ENCODE measurements around the gene LRRC32.
A peak's percentile ranks its signal among the peaks of the same experiment; 100 is the strongest.

The LRRC32 gene

DNA sequence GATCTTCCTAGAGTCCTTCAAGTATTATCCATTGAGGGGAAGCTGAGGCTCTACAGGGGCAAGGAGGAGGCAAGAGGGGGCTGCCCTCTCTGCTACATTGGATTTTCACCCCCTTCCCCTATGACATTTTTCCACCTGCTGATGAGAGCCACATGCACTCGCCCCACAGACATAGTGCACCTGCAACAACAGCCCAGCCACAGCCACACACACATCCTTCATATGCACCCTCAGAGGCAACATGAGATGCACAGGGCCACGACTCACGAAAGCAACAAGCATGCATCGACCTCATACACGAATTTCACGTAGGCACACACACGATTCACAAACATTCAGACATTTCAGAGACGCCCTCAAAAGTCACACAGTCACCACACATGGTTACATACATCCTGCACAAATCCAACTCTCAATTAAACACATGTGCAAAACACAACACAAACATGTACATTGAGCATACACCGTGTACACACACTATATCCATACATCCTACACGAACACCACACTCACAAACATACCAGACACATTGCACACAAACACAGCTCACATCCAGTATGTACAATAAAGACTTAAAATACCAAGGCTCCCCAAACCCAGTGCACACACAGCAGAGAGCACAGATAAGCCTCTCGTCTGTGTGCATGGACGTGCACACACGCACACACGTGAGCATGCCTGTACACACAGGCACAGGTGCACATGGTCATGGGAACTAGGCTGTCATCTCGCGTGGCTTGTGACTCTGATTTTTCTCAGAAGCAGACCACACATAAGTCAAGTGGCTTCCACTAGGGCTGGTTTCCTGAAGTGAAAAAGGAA, 6.3 kb upstream of the LRRC32 start:
- no peak for DNase-seq

- no peak for DNase-seq
Observed at GRCh38 chr11:76674517-76675400, 4.2 kb upstream of the LRRC32 start.

- no peak for DNase-seq
Observed at GRCh38 chr11:76673176-76674142, 2.9 kb upstream of the LRRC32 start.

- peak; percentile 35 for DNase-seq
Observed at GRCh38 chr11:76672431-76673175, 2.1 kb upstream of the LRRC32 start.

DNA sequence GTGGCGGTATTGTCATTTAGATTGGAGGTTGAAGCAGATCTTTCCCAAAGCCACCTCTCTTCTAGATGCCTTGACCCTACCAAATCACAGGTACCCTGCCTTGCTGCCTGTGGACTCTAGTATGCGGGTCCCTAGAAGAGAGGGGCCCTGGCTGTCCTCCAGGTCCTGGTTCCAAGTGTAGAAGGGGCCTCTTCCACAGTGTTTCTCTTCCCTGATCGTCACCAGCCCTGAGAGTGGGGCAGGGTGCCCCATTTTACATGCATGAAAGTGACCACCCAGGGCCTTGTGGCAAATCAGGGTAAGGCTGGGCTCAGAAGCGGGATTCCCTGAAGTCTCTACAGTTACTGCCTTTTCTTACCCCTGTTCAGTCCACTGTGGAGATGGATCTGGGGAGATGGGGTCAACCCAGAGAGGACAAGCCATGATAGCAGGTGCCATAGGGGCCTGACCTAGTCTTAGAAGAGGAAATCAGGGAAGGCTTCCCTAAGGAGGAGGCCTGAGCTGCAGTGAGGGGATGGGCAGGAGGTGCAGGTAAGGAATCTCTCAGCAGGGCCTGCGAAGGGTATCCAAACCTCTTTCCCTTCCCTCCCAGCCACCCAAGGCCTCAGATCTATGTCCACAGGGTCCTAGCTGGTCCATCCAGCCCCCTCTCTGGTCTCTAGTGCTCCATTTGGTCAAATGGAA, 1.2 kb upstream of the LRRC32 start:
- no peak for DNase-seq

DNA sequence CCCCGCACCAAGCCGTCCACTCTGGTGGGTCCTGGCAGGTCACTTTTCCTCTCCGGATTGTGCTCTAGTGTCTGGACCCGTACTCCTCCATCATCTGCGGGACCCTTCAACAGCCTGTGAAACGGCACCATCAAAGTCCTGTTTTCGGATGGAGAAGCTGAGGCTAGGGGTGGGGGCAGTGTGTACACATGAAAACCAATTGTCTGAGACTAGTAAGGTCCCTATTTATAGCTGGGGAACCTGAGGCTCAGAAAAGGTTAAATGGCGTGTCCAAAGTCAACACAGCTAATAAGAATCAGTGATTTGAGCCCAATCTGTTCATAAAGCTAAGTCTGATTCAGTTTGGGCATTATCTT, 668 bp upstream of the LRRC32 start:
- no peak for DNase-seq

GRCh38 chr11:76669901-76670484, 554 bp downstream of the LRRC32 start:
- no peak for DNase-seq

DNA sequence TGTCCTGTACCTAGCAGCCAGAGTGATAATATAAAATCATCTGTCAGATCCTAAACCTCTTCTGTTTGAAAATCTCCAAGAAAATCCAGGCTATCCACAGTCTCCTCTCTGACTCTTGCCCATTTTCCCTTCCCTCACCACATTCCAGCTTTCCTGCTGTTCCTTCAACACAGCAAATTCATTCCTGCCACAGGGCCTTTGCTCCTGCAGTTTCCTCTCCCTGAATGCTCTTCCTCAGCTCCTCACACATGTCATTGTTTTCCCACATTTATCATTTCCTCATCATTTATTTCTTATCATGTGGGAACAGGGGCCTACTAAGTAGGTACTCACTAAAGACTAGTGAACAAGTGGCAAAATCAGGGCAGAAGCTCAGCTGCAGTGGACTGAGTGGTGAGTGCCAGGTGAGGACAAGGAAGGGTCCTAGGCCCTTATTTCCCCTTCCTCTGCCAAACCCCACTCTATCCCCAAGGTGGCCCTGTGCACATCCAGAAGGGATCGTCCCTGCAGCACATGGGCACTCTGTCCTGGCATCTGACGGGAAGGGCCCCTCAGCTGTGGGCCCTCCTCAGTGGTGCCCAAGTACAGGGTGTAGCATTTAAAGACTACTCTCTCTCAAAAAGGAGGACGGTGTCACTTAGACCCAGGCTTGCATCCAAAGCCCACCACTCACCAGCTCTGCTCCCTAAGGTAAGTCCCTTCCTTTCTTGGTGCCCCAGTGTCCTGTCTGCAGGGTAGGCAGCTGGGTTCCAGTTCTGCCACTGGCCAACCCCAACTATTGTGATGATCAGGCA, 2.0 kb downstream of the LRRC32 start:
- no peak for DNase-seq

DNA sequence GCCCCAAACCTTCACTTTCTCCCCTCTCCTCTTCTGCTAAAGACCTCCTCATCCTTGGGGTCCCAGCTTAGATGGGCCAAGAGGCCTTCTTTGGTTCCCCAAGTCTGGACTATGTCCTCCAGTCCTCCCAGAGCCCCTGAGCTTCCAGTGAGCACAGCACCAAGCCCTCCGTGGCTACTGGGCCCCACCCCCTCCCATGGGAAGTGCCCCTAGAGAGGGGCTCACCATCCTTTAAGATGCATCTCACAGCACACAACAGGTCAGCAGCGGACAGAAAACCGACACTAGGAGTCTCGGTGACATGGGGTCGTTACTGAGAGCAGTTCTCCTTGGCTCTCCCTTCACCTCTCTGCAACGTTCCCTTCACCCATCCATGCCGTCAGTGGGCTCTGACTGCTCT, 2.7 kb downstream of the LRRC32 start:
- no peak for DNase-seq

GRCh38 chr11:76667271-76667818, 3.2 kb downstream of the LRRC32 start:
- DNase-seq = no peak

DNA sequence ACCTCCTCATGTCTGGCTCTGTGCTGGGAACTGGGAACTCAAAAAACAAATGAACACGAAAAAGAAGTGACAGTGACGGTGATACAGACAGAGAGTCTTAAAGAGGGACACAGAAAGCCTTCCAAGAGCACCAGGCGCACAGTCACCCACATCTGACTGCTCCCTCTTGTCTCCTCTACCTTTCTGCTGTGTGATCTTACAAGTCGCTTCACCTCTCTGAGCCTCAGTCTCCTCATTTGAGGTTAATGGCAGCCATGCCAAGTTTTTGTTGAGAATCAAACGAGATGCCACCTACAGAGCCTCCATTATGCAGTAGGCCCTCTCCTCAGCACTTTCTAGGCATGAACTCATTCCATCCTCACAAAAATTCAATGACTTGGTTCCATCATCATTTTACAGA, 3.7 kb downstream of the LRRC32 start:
- DNase-seq = no peak

DNA sequence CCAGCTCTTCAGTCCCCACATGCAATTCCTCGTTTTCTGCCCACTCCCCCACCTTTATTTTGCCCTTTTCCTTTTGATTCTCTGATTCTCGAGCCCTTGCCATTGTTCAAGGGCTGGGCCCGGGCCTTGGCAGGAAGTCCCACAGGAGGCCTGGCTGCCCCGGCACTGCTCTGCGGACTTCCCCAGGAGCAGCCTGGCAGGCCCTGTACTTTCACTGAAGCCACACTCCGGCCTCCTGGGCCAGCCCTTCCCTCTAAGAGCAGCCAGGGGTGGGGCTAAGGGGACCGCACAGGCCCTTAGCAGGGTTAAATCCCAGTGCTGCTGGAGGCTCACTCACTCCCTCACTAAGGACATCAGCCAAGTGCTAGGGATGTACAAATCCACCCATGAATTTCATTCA, 4.1 kb downstream of the LRRC32 start:
- DNase-seq = no peak

- DNase-seq = no peak
Observed at GRCh38 chr11:76665921-76666351, 4.6 kb downstream of the LRRC32 start.

DNA sequence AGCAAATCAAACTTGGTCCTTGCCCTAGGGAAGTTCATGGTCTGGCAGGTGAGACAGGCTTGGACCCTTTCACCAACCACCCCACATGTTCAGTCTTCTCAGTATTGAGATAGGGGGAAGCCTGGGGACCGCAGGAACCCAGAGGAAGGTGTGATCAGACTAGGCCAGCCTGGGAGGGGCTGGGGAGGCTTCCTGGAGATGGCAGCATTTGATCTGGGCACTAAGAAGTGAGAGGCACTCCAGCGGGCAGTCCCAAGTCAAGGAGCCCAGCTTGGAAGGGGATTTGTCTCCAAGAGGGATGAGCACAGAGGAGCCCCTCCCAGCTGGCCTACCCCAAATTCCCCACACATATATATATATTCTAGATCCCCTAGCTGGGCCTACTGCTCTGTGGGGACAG, 5.4 kb downstream of the LRRC32 start:
- DNase-seq = no peak

GRCh38 chr11:76664578-76665061, 5.9 kb downstream of the LRRC32 start:
- no peak for DNase-seq

DNA sequence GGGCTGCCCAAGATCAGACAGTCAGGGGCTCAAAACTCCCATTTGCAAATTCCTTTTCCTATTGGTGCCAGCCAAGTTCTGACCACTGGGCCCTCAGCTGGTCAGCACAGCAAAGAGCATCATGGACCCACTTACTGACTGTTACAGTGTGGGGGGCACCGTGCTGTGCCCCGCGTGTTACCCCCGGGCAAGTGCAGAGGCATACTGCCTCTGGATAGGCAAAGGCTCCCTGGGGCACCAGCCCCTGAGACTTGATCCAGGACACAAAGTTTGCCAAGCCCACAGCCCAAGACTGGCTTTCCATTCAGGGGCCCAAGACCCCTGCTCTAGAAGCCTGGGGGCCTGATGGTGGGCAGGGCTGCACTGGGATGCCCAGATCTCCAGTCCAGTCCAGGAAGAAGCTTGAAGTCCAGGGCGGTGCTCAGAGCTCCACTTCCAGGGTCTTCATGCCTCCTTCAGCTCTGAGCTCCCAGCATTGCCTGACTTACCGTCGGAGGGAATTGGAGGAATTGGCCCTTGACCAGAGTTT, 6.6 kb downstream of the LRRC32 start:
- no peak for DNase-seq

- no peak for DNase-seq
Observed at GRCh38 chr11:76663486-76663810, 7.1 kb downstream of the LRRC32 start.

GRCh38 chr11:76662656-76663485, 7.7 kb downstream of the LRRC32 start:
- DNase-seq = no peak
